Kidney (tissue), 14 donors: Measurements from ENCODE around the gene ARHGEF7. TPM values are rescaled to one million over a fixed set of nuclear protein-coding genes. Genes with fewer than 3 reads are reported as not detected.

Experiments used
- DNase-seq, 5 donors: peaks; one replicate each; pipeline ENCODE4 v3.0.0-alpha.2; 2013 to 2020
- FAIRE-seq: peaks from 2 replicates; lab custom pipeline; 2012; peaks lifted over from hg19 to GRCh38; lab: Jason Lieb, UNC
- H3K27ac ChIP-seq, 2 donors: one replicate each; pipeline ENCODE4 v1.7.0; 2013; ENCODE audit warnings: low read depth in 2 of 2, low read length in 2 of 2, inconsistent platforms in 1 of 2
- H3K27me3 ChIP-seq: one replicate; pipeline ENCODE4 v1.7.1; 2013; ENCODE audit warnings: low read length, inconsistent platforms; ENCODE audit not compliant: control insufficient read depth, insufficient read depth
- H3K36me3 ChIP-seq, 3 donors: one replicate each; pipeline versions ENCODE4 v1.7.0 to v1.7.1; 2013; ENCODE audit warnings: low read length in 3 of 3, control low read depth in 1 of 3, inconsistent platforms in 1 of 3; ENCODE audit not compliant: insufficient read depth in 3 of 3, control insufficient read depth in 2 of 3
- H3K4me1 ChIP-seq, 3 donors: one replicate each; pipeline versions ENCODE4 v1.7.0 to v1.7.1; 2013; ENCODE audit warnings: low read length in 3 of 3, inconsistent platforms in 1 of 3, low read depth in 1 of 3; ENCODE audit not compliant: control insufficient read depth in 2 of 3, insufficient read depth in 2 of 3
- H3K4me3 ChIP-seq, 3 donors: one replicate each; pipeline versions ENCODE4 v1.7.0 to v1.8.1; 2013; ENCODE audit warnings: low read length in 3 of 3, control low read depth in 1 of 3, inconsistent platforms in 1 of 3
- H3K9ac ChIP-seq, 3 donors: one replicate each; pipeline versions ENCODE4 v1.7.0 to v1.7.1; 2013; ENCODE audit warnings: low read length in 3 of 3, control low read depth in 1 of 3, inconsistent platforms in 1 of 3
- H3K9me3 ChIP-seq, 3 donors: one replicate each; pipeline versions ENCODE4 v1.7.0 to v1.7.1; 2013; ENCODE audit warnings: low read length in 3 of 3, control low read depth in 1 of 3, inconsistent platforms in 1 of 3; ENCODE audit not compliant: control insufficient read depth in 2 of 3, insufficient read depth in 1 of 3
- CTCF ChIP-seq: IDR thresholded peaks from 3 replicates; pipeline ENCODE4 v1.5.1; 2012; ENCODE audit warnings: mild to moderate bottlenecking, moderate library complexity, borderline replicate concordance; ENCODE audit not compliant: insufficient read depth; ENCODE audit errors: extremely low read depth
- intact Hi-C: fragments of 100-400 bp; cut with DNase I; formaldehyde crosslinking; loops from one replicate; pipeline ENCODE4 v1.11.1; 2022
- polyA plus RNA-seq: library from polyadenylated mRNA; stranded (reverse); fragments of 350-450 nt; fragmentation: Illumina TruSeq; extraction: RNeasy Lipid Tissue Mini Kit (QIAGEN cat#74804); gene quantifications from one replicate; pipeline ENCODE4 v1.2.3, GENCODE V29; 2014; ENCODE audit warnings: low read depth, low replicate concordance; ENCODE audit not compliant: insufficient read depth
- total RNA-seq: library from RNA; stranded (reverse); fragmentation: NEBNext Ultra II Directional; extraction: Animal tissue kit (Norgen Biotek cat#: 25700); gene quantifications from one replicate; pipeline ENCODE4 v1.2.1, GENCODE V29; 2021
- donor health status: control.
- donor health status: control.
- donor health status: control.
- donor health status: control.
- donor health status: control.
- donor health status: DM: yes; HTN: yes; CAD: no.
- donor health status: Normal renal cell carcinoma (clear cell type).

ARHGEF7 gene
- total and polyA plus RNA-seq, 2 donors from 2014 or later: 17.9 to 56.4 TPM

DNA sequence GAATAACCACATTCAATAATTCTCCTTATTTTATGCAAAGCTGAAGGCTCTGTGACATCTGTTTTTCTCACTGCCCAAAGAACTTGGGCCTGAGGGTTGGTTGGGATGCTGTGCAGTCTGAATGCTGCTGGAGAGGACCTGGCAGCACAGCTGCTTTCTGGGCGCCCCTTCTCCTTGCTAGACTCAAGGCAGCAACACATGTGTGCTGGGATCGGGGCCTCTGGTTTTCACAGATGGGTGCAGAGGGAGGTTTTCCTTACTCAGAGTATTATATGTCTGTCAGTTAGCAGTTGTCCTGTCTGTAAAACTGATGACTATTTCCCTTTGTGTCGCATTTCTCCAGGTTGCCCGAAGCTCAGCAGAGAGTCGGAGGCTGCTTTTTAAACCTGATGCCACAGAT lies 152.1 kb downstream of the ARHGEF7 start:
- Histone ChIP-seq H3K9me3 (no peaks in the 10 kb centered on the region), H3K27me3 (no peaks in the 10 kb centered on the region)
- intact Hi-C loops: no loop called here

DNA sequence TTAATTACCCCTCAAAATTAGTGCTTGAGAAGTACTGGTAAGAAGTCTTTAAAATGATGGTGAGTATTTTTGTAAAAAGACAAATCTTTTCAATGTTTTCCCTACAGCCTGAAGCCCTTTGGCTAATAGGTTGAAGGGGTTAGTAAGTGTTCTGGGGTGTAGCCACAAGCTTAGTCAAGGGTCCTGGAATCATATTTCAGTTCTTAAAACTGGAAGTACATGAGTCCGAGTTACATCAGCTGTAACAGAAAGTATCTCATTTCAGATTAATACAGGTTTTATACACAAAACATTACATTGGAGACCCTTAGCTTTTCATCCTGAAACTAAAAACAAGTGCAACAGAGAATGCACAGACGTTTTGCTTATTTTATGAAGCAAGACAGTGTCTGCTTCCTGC lies 152.7 kb downstream of the ARHGEF7 start:
- TF ChIP-seq CTCF: no peak
- H3K4me1 ChIP-seq: no peaks in the 10 kb centered on the region
- H3K4me3 ChIP-seq: no peak overlapping the region
- no peak overlapping the region for H3K27ac ChIP-seq
- peaks cover 0 to 26% (median 20%) of the 10 kb centered on the region in 3 donors for H3K36me3 ChIP-seq
- no peak overlapping the region for H3K9ac ChIP-seq
- no peaks in the 10 kb centered on the region for H3K9me3 ChIP-seq
- DNase-seq (peak in 1 of 5 donors; percentile 15), FAIRE-seq (no peak)
- no peaks in the 10 kb centered on the region for H3K27me3 ChIP-seq
- intact Hi-C loops: no loop called here

More for the DNA sequence above, 152.1 kb downstream of the ARHGEF7 start:
- no peak overlapping the region for H3K9ac ChIP-seq
- no peak for TF ChIP-seq CTCF
- H3K4me1 ChIP-seq: no peaks in the 10 kb centered on the region
- H3K27ac ChIP-seq: no peak overlapping the region
- peaks cover 0 to 31% (median 20%) of the 10 kb centered on the region in 3 donors for H3K36me3 ChIP-seq
- no peak overlapping the region for H3K4me3 ChIP-seq
- FAIRE-seq: no peak
- no peak for DNase-seq

DNA sequence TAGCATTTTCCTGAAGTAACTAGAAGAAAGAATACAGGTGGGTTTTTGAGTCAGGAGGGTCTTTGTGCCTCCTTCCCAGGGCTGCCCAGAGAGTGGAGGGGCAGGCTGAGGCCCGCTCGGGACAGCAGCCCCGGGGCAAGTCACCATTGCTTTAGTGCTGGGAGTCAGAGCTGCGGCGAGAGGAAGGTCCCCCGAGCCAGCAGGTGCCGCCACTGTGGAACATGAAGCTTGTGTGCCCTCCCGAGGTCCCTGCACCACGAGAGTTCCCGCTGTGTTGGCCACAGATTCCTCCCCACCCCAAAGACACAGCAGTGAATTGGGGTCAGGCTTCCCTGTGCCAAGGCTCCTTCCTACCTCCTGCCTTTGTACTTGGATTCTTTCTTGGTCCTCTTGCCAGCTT lies 154.4 kb downstream of the ARHGEF7 start:
- intact Hi-C loops: no loop called here
- no peak overlapping the region for H3K4me3 ChIP-seq
- H3K9ac ChIP-seq: no peak overlapping the region
- H3K27ac ChIP-seq: no peak overlapping the region
- FAIRE-seq (no peak), DNase-seq (no peak)
- no peak for TF ChIP-seq CTCF
- no peaks in the 10 kb centered on the region for H3K27me3 ChIP-seq
- peaks cover 0 to 40% (median 22%) of the 10 kb centered on the region in 3 donors for H3K36me3 ChIP-seq
- no peaks in the 10 kb centered on the region for H3K4me1 ChIP-seq
- H3K9me3 ChIP-seq: no peaks in the 10 kb centered on the region

DNA sequence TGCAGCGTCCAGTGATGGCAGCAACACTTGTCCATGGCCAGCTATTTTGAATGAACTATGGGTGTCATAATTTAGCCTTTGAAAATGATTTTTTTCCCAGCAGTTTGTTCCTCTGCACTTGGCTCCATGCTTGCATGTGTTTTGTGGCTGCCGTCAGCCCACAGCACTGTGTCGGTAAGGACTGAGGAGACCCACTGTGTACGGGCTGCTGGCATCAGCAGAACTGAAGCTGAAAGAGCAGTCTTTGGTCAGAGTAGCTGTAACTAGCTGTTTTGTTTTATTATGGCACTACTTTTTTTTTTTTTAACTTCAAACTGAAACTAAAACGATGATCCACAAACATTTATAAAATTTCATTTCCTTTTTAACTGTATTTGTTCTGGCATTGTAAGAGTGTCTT lies 155.0 kb downstream of the ARHGEF7 start:
- H3K27ac ChIP-seq: no peak overlapping the region
- no peak for TF ChIP-seq CTCF
- H3K9ac ChIP-seq: no peak overlapping the region
- H3K4me3 ChIP-seq: no peak overlapping the region
- intact Hi-C loops: no loop called here
- H3K27me3 ChIP-seq: no peaks in the 10 kb centered on the region
- peaks cover 0 to 45% (median 22%) of the 10 kb centered on the region in 3 donors for H3K36me3 ChIP-seq
- DNase-seq (no peak), FAIRE-seq (no peak)
- no peaks in the 10 kb centered on the region for H3K4me1 ChIP-seq
- no peaks in the 10 kb centered on the region for H3K9me3 ChIP-seq
